ENCODE results near the gene ACVR1C. TPM values are rescaled to one million over a fixed set of nuclear protein-coding genes. Genes with fewer than 3 reads are reported as not detected.

Gene ACVR1C
- total and polyA plus RNA-seq, 2 of the 8 experiments (the other 6 are each of a cell fraction or from before 2014, with no cell fraction given) = 0.21 to 0.52 TPM

DNA sequence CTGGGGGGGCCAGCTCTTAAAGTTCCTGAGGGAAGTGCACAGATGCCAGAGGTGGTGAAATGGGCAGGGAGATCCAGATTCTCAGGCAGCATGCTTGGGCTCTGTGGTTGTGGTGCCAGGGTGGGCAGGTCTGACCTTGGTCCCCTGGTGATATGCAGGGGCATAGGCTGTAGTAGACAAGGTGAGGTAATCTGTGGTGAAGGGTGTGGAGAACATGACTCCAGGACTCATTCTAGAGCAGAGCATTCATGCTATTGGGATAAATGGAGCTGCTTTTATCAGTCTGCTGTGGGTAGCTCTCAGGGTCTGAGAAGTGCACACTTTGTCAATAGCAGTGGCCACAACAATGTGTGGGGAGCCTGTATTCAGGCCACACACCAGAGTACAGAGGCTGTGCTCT, 16.9 kb downstream of the ACVR1C start:
- Histone ChIP-seq H4K91ac (replicated peaks; ENCODE audit: insufficient read length, low read length) (no peak overlapping the region), H3K14ac (ENCODE audit: insufficient read length) (no peak overlapping the region), H2BK20ac (ENCODE audit: low read length) (no peak overlapping the region), H3K27ac (ENCODE audit: low read depth, low read length) (no peak overlapping the region), H2BK120ac (replicated peaks; ENCODE audit: low read depth, low read length) (no peak overlapping the region), H3K36me3 (ENCODE audit: control insufficient read depth in 2 of 4, insufficient read depth in 4 of 4, low read length in 3 of 4) (peaks cover 0 to 2% (median 0%) of the 10 kb centered on the region in 4 experiments; a peak in 1 of 8 replicates), H3K79me2 (ENCODE audit: control insufficient read depth in 1 of 2, insufficient read depth in 2 of 2, low read length in 2 of 2) (no peaks in the 10 kb centered on the region), H2AK5ac (ENCODE audit: low read depth, low read length) (no peak overlapping the region), H3K23ac (ENCODE audit: insufficient read length) (no peak overlapping the region), H2BK12ac (ENCODE audit: low read depth, low read length) (no peak overlapping the region), H3K4me2 (ENCODE audit: insufficient read depth in 1 of 2, low read depth in 2 of 2, low read length in 2 of 2) (no peak overlapping the region), H3K9me3 (ENCODE audit: insufficient read depth in 2 of 2, low read depth in 1 of 2, low read length in 1 of 2) (no peaks in the 10 kb centered on the region), H3K18ac (ENCODE audit: extremely low read depth, low read length) (no peak overlapping the region), H3K27me3 (replicated peaks in 1 of 4; ENCODE audit: control insufficient read depth in 3 of 4, extremely low read depth in 1 of 4, insufficient read depth in 3 of 4, low read length in 3 of 4) (no peaks in the 10 kb centered on the region), H4K20me1 (replicated peaks in 1 of 2; ENCODE audit: control insufficient read depth in 1 of 2, insufficient read depth in 2 of 2, low read length in 2 of 2) (no peaks in the 10 kb centered on the region), H3K4ac (replicated peaks; ENCODE audit: insufficient read length, low read depth, low read length) (no peak overlapping the region), H4K8ac (ENCODE audit: extremely low read depth, insufficient read depth, low read length) (no peak overlapping the region), H3K56ac (replicated peaks; ENCODE audit: insufficient read length, low read depth, low read length) (no peak overlapping the region), H2BK5ac (ENCODE audit: low read depth, low read length) (no peak overlapping the region), H3K4me3 (ENCODE audit: extremely low read depth in 1 of 4, insufficient read depth in 2 of 4, low read depth in 3 of 4, low read length in 4 of 4) (no peak overlapping the region), H4K5ac (ENCODE audit: insufficient read length, low read depth, low read length) (no peak overlapping the region), H3K4me1 (replicated peaks in 1 of 4; ENCODE audit: control insufficient read depth in 3 of 4, insufficient read depth in 4 of 4, low read length in 3 of 4) (no peaks in the 10 kb centered on the region), H3K23me2 (ENCODE audit: low read depth, low read length) (no peaks in the 10 kb centered on the region), H3K9ac (replicated peaks in 1 of 4; ENCODE audit: extremely low read depth in 1 of 4, low read depth in 3 of 4, low read length in 3 of 4) (no peak overlapping the region), H2AFZ (ENCODE audit: low read length) (no peak overlapping the region), H2BK15ac (ENCODE audit: low read length) (no peak overlapping the region), H3K79me1 (ENCODE audit: low read depth, low read length) (no peaks in the 10 kb centered on the region)
- FAIRE-seq (no peak), DNase-seq (ENCODE audit: low read depth in 1 of 2, low spot score in 2 of 2) (no peak)
- ChIA-PET POLR2A (ENCODE audit: partially characterized antibody) (no interaction called here), CTCF (ENCODE audit: partially characterized antibody) (interaction anchor here (1.3 to 2.4 kb wide), 3 partner anchors 10 to 16 kb away, joined by 3 to 7 read pairs (median 4); partner anchors contain the start of gene ACVR1C)
- TF ChIP-seq CEBPB (IDR thresholded peaks at IDR 0.05; ENCODE audit: low read depth, low read length) (no peak), HDAC6 (IDR thresholded peaks at IDR 0.05; ENCODE audit: low read depth, low read length) (no peak), SP4 (IDR thresholded peaks at IDR 0.05; ENCODE audit: low read length) (no peak), MAX (IDR thresholded peaks at IDR 0.05) (no peak), JUN (IDR thresholded peaks at IDR 0.05; ENCODE audit: low read depth, low read length) (no peak), CHD1 (IDR thresholded peaks at IDR 0.05; ENCODE audit: low read depth, low read length) (no peak), TBP (IDR thresholded peaks at IDR 0.05; ENCODE audit: low read depth, low read length) (no peak), RNF2 (IDR thresholded peaks at IDR 0.05; ENCODE audit: borderline replicate concordance, low read depth, low read length, missing control alignments, poor library complexity, severe bottlenecking) (no peak), SUZ12 (IDR thresholded peaks at IDR 0.05; ENCODE audit: low read length) (no peak), ATF3 (IDR thresholded peaks at IDR 0.05; ENCODE audit: insufficient read depth, low read depth, low read length) (no peak), EP300 (IDR thresholded peaks at IDR 0.05; ENCODE audit: borderline replicate concordance in 1 of 2, low read depth in 2 of 2, low read length in 2 of 2) (no peak), POU5F1 (IDR thresholded peaks at IDR 0.05; ENCODE audit: low read depth, low read length) (no peak), CBX8 (IDR thresholded peaks at IDR 0.05; ENCODE audit: borderline replicate concordance, low read depth, low read length) (no peak), SIRT6 (IDR thresholded peaks at IDR 0.05; ENCODE audit: low read length) (no peak), PHF8 (conservative IDR thresholded peaks at IDR 0.05; ENCODE audit: low read depth, low read length) (no peak)

All from H1 (cell line).